Adrenal gland (tissue), 12 donors: Measurements from ENCODE around the gene COA1. TPM values are rescaled to one million over a fixed set of nuclear protein-coding genes. Genes with fewer than 3 reads are reported as not detected.

Experiments
- DNase-seq, 7 donors: peaks; one replicate each; pipeline ENCODE4 v3.0.0-alpha.2; 2019 to 2020
- H3K27ac ChIP-seq, 5 donors: fragments of 200-600 bp; sonication (generic) in 4 of 5; 1 replicate in 3 of 5; 2 replicates in 2 of 5; pipeline versions ENCODE4 v1.5.1 to v1.8.0; 2016 to 2020; ENCODE audit warnings: mild to moderate bottlenecking in 1 of 5
- H3K27me3 ChIP-seq: fragments of 200-600 bp; 2 replicates; pipeline ENCODE4 v1.8.0; 2021
- H3K36me3 ChIP-seq, 2 donors: fragments of 200-600 bp; replicated peaks in 1 of 2; 1 replicate in 1 of 2; 2 replicates in 1 of 2; pipeline versions ENCODE4 v1.5.1 to v1.8.0; 2018 to 2022
- H3K4me1 ChIP-seq, 2 donors: fragments of 200-600 bp; replicated peaks in 1 of 2; 1 replicate in 1 of 2; 2 replicates in 1 of 2; pipeline versions ENCODE4 v1.5.1 to v1.8.0; 2018 to 2021
- H3K4me3 ChIP-seq, 4 donors: fragments of 200-600 bp; sonication (generic) in 3 of 4; one replicate each; pipeline ENCODE4 v1.5.1; 2016 to 2018
- H3K9me3 ChIP-seq, 3 donors: fragments of 200-600 bp; sonication (generic) in 1 of 3; replicated peaks in 1 of 3; 1 replicate in 2 of 3; 2 replicates in 1 of 3; pipeline versions ENCODE4 v1.5.1 to v1.8.0; 2016 to 2021
- CTCF ChIP-seq, 6 experiments: fragments of 450-650 bp in 4 of 6; fragments of 200-600 bp in 2 of 6; sonication (generic) in 1 of 6; IDR thresholded peaks; 1 replicate in 5 of 6; 2 replicates in 1 of 6; pipeline versions ENCODE4 v1.5.1 to v1.8.0; 2016 to 2021; ENCODE audit warnings: antibody characterized with exemption in 6 of 6, mild to moderate bottlenecking in 2 of 6, moderate library complexity in 1 of 6
- POLR2A ChIP-seq, 2 donors: fragments of 450-650 bp; IDR thresholded peaks; one replicate each; pipeline ENCODE4 v1.6.1; 2017; ENCODE audit warnings: antibody characterized with exemption in 2 of 2, mild to moderate bottlenecking in 2 of 2, moderate library complexity in 1 of 2
- WGBS, 4 donors: extraction: QIAGEN DNeasy Blood & Tissue Kit in 2 of 4; methylation state at CpG; one replicate each; pipeline versions ENCODE4 v1.1.5 to v1.1.7; 2013 to 2017; 5-methylcytosine and 5-hydroxymethylcytosine counted together
- intact Hi-C, 2 donors: fragments of 100-400 bp; cut with DNase I; formaldehyde crosslinking; loops; one replicate each; pipeline versions ENCODE4 v1.14.1 to v1.15.0; 2022 to 2023
- polyA plus RNA-seq, 3 donors: library from polyadenylated mRNA; stranded (reverse); fragments of 200-250 nt in 2 of 3; fragments of 350-450 nt in 1 of 3; fragmentation: Illumina TruSeq in 1 of 3; extraction: RNeasy Lipid Tissue Mini Kit (QIAGEN cat#74804) in 1 of 3; gene quantifications; one replicate each; pipeline ENCODE4 v1.2.3, GENCODE V29; 2013 to 2014
- total RNA-seq, 9 donors: library from RNA; depleted of rRNA in 4 of 9; stranded (reverse); fragments of >200 nt in 4 of 9; fragments of 120-200 nt in 1 of 9; fragmentation: NEBNext Ultra II Directional in 1 of 9; extraction: Animal tissue kit (Norgen Biotek cat#: 25700) in 1 of 9; gene quantifications; one replicate each; pipeline versions ENCODE4 v1.1.0 to v1.2.4, GENCODE V29; 2013 to 2023
- donor health status: healthy with polysubstance abuse.
- donor health status: Bipolar disorder and iron deficiency.
- donor health status: DM: yes; HTN: yes; CAD: no.
- donor health status: DM: no; HTN: no; CAD: no.
- donor health status: DM: no; HTN: no; CAD: no.
- donor health status: DM: yes; HTN: yes; CAD: no.

The COA1 gene
- total and polyA plus RNA-seq, 12 donors: 19.0 to 60.0 (median 40.2) TPM

GRCh38 chr7:43637114-43637806 is 92.1 kb downstream of the COA1 start:
- TF ChIP-seq POLR2A (IDR thresholded peaks at IDR 0.05) (no peak), CTCF (IDR thresholded peaks at IDR 0.05) (no peak)
- Histone ChIP-seq H3K36me3 (peaks cover 0 to 18% of the 10 kb centered on the region in 2 donors), H3K9me3 (no peaks in the 10 kb centered on the region), H3K27me3 (no peaks in the 10 kb centered on the region), H3K4me1 (peaks cover 15 to 23% of the 10 kb centered on the region in 2 donors), H3K27ac (no peak overlapping the region), H3K4me3 (no peak overlapping the region)
- intact Hi-C loops: no loop called here
- 66 to 73% (median 70%) methylated on average over 4 of the region's 4 CpGs for WGBS, 4 donors
- no peak for DNase-seq

GRCh38 chr7:43636093-43636492 is 93.2 kb downstream of the COA1 start:
- H3K27me3 ChIP-seq: no peaks in the 10 kb centered on the region
- peaks cover 15 to 23% of the 10 kb centered on the region in 2 donors for H3K4me1 ChIP-seq
- no peak overlapping the region for H3K4me3 ChIP-seq
- intact Hi-C loops: no loop called here
- WGBS, 4 donors: 83 to 88% (median 86%) methylated on average over 6 of the region's 6 CpGs
- TF ChIP-seq POLR2A (IDR thresholded peaks at IDR 0.05) (no peak), CTCF (IDR thresholded peaks at IDR 0.05) (no peak)
- no peak overlapping the region for H3K27ac ChIP-seq
- peaks cover 0 to 18% of the 10 kb centered on the region in 2 donors for H3K36me3 ChIP-seq
- DNase-seq: no peak
- no peaks in the 10 kb centered on the region for H3K9me3 ChIP-seq

- no peak for TF ChIP-seq CTCF (IDR thresholded peaks at IDR 0.05)
- TF ChIP-seq POLR2A (IDR thresholded peaks at IDR 0.05): no peak
- intact Hi-C loops: no loop called here
- H3K27me3 ChIP-seq: no peaks in the 10 kb centered on the region
- H3K9me3 ChIP-seq: no peaks in the 10 kb centered on the region
- H3K36me3 ChIP-seq: peaks cover 0 to 18% of the 10 kb centered on the region in 2 donors
- no peak overlapping the region for H3K4me3 ChIP-seq
- WGBS, 4 donors: 94 to 100% (median 97%) methylated on average over 2 of the region's 2 CpGs
- peaks cover 1 to 8% of the 10 kb centered on the region in 2 donors for H3K4me1 ChIP-seq
- no peak for DNase-seq
- no peak overlapping the region for H3K27ac ChIP-seq
Measured at GRCh38 chr7:43634384-43634783, 94.9 kb downstream of the COA1 start.

GRCh38 chr7:43632746-43633145 is 96.6 kb downstream of the COA1 start:
- H3K27me3 ChIP-seq: no peaks in the 10 kb centered on the region
- no peaks in the 10 kb centered on the region for H3K9me3 ChIP-seq
- H3K4me3 ChIP-seq: no peak overlapping the region
- no peak for DNase-seq
- H3K36me3 ChIP-seq: peaks cover 0 to 15% of the 10 kb centered on the region in 2 donors
- TF ChIP-seq CTCF (IDR thresholded peaks at IDR 0.05) (no peak), POLR2A (IDR thresholded peaks at IDR 0.05) (no peak)
- H3K27ac ChIP-seq: no peak overlapping the region
- intact Hi-C loops: no loop called here
- H3K4me1 ChIP-seq: no peaks in the 10 kb centered on the region
- 95 to 99% (median 97%) methylated on average over 4 of the region's 4 CpGs for WGBS, 4 donors
